GM19324 (cell line): ENCODE data around the gene ZNF526.

Source experiments
- ATAC-seq: cut with Tn5 transposase; IDR thresholded peaks from one replicate; pipeline ENCODE4 v1.9.1; 2021; ENCODE audit warnings: mild to moderate bottlenecking, moderate library complexity; ENCODE audit not compliant: unreplicated experiment, low FRiP score

ZNF526 gene

GRCh38 chr19:42196011-42197001, 23.8 kb upstream of the ZNF526 start:
- no peak for ATAC-seq

- no peak for ATAC-seq
Observed at GRCh38 chr19:42197375-42197817, 22.7 kb upstream of the ZNF526 start.

GRCh38 chr19:42198676-42199439, 21.3 kb upstream of the ZNF526 start:
- peak; percentile 48 for ATAC-seq

GRCh38 chr19:42199440-42200115, 20.5 kb upstream of the ZNF526 start:
- peak; percentile 41 for ATAC-seq

GRCh38 chr19:42200116-42200715, 19.9 kb upstream of the ZNF526 start:
- no peak for ATAC-seq

- ATAC-seq, result no peak
Observed at GRCh38 chr19:42201489-42202289, 18.4 kb upstream of the ZNF526 start.

GRCh38 chr19:42202290-42202880, 17.7 kb upstream of the ZNF526 start:
- ATAC-seq, result no peak

GRCh38 chr19:42203700-42204099, 16.4 kb upstream of the ZNF526 start:
- ATAC-seq, result no peak

- no peak for ATAC-seq
Observed at GRCh38 chr19:42204664-42205063, 15.4 kb upstream of the ZNF526 start.

GRCh38 chr19:42206871-42207755, 13.0 kb upstream of the ZNF526 start:
- ATAC-seq, result no peak

GRCh38 chr19:42207767-42208271, 12.3 kb upstream of the ZNF526 start:
- no peak for ATAC-seq

GRCh38 chr19:42208612-42209011, 11.5 kb upstream of the ZNF526 start:
- no peak for ATAC-seq

GRCh38 chr19:42212886-42213285, 7.2 kb upstream of the ZNF526 start:
- no peak for ATAC-seq

GRCh38 chr19:42214810-42215485, 5.2 kb upstream of the ZNF526 start:
- ATAC-seq, result no peak

GRCh38 chr19:42216653-42217519, 3.2 kb upstream of the ZNF526 start:
- peak; percentile 22 for ATAC-seq
